Neutrophil (primary cell): ENCODE measurements around the gene CEP131.

Source experiments
- H3K27ac ChIP-seq: fragments of 200-600 bp; sonication (generic); 2 replicates; pipeline ENCODE4 v1.5.1; 2016; ENCODE audit warnings: mild to moderate bottlenecking, moderate library complexity
- H3K27me3 ChIP-seq: fragments of 200-600 bp; sonication (generic); 2 replicates; pipeline ENCODE4 v1.6.0; 2016; ENCODE audit warnings: mild to moderate bottlenecking
- H3K36me3 ChIP-seq: fragments of 200-600 bp; sonication (generic); 2 replicates; pipeline ENCODE4 v1.5.1; 2017
- H3K4me1 ChIP-seq, 2 experiments: fragments of 200-600 bp in 1 of 2; sonication (generic) in 1 of 2; 1 replicate in 1 of 2; 2 replicates in 1 of 2; pipeline versions ENCODE4 v1.5.1 to v1.6.1; 2013 to 2016; ENCODE audit warnings: low read depth in 1 of 2, low read length in 1 of 2, mild to moderate bottlenecking in 1 of 2, moderate library complexity in 1 of 2; ENCODE audit not compliant: control insufficient read depth in 1 of 2, insufficient read depth in 1 of 2
- H3K4me3 ChIP-seq, 2 experiments: fragments of 200-600 bp in 1 of 2; sonication (generic) in 1 of 2; 1 replicate in 1 of 2; 2 replicates in 1 of 2; pipeline ENCODE4 v1.5.1; 2013 to 2016; ENCODE audit warnings: low read depth in 1 of 2, low read length in 1 of 2, mild to moderate bottlenecking in 1 of 2, moderate library complexity in 1 of 2
- H3K9me3 ChIP-seq: fragments of 200-600 bp; sonication (generic); 2 replicates; pipeline ENCODE4 v1.5.1; 2016
- CTCF ChIP-seq: fragments of 200-600 bp; sonication (generic); IDR thresholded peaks from 2 replicates; pipeline ENCODE4 v1.5.1; 2016; ENCODE audit warnings: antibody characterized with exemption

The CEP131 gene

GRCh38 chr17:81193051-81193410, 29.7 kb downstream of the CEP131 start:
- Histone ChIP-seq H3K36me3 (peaks cover 16% of the 10 kb centered on the region), H3K4me3 (no peak overlapping the region)

GRCh38 chr17:81192386-81193050, 30.2 kb downstream of the CEP131 start:
- no peaks in the 10 kb centered on the region for H3K4me1 ChIP-seq
- H3K4me3 ChIP-seq, result no peak overlapping the region
- no peaks in the 10 kb centered on the region for H3K27me3 ChIP-seq
- no peak for TF ChIP-seq CTCF
- no peak overlapping the region for H3K27ac ChIP-seq
- H3K9me3 ChIP-seq, result no peaks in the 10 kb centered on the region
- peaks cover 15% of the 10 kb centered on the region for H3K36me3 ChIP-seq

More at GRCh38 chr17:81193051-81193410, 29.7 kb downstream of the CEP131 start:
- H3K27ac ChIP-seq, result no peak overlapping the region
- no peaks in the 10 kb centered on the region for H3K27me3 ChIP-seq
- H3K9me3 ChIP-seq, result no peaks in the 10 kb centered on the region
- H3K4me1 ChIP-seq, result no peaks in the 10 kb centered on the region
- TF ChIP-seq CTCF, result no peak

GRCh38 chr17:81191646-81192045, 31.1 kb downstream of the CEP131 start:
- Histone ChIP-seq H3K4me3 (no peak overlapping the region), H3K27me3 (no peaks in the 10 kb centered on the region), H3K36me3 (peaks cover 11% of the 10 kb centered on the region), H3K4me1 (no peaks in the 10 kb centered on the region), H3K27ac (no peak overlapping the region), H3K9me3 (no peaks in the 10 kb centered on the region)
- TF ChIP-seq CTCF, result no peak

GRCh38 chr17:81191116-81191515, 31.6 kb downstream of the CEP131 start:
- Histone ChIP-seq H3K27ac (no peak overlapping the region), H3K4me1 (peaks cover under 1% of the 10 kb centered on the region in 2 experiments), H3K27me3 (no peaks in the 10 kb centered on the region), H3K9me3 (no peaks in the 10 kb centered on the region), H3K4me3 (no peak overlapping the region), H3K36me3 (peaks cover 6% of the 10 kb centered on the region)
- no peak for TF ChIP-seq CTCF

GRCh38 chr17:81190591-81190990, 32.2 kb downstream of the CEP131 start:
- Histone ChIP-seq H3K4me3 (no peak overlapping the region), H3K27ac (no peak overlapping the region), H3K27me3 (no peaks in the 10 kb centered on the region), H3K36me3 (peaks cover 4% of the 10 kb centered on the region), H3K4me1 (peaks cover 6% of the 10 kb centered on the region in 2 experiments), H3K9me3 (no peaks in the 10 kb centered on the region)
- no peak for TF ChIP-seq CTCF
